ENCODE results near the gene LRRTM4. TPM values are rescaled to one million over a fixed set of nuclear protein-coding genes. Genes with fewer than 3 reads are reported as not detected.
"Not testable (repeated sequence)": the region's sequence is repeated elsewhere in the genome, so short reads cannot be mapped to it uniquely, and the experiment has no call there.

LRRTM4 gene
- total RNA-seq, 2 donors from 2014 or later = 7.0 to 21.1 TPM

DNA sequence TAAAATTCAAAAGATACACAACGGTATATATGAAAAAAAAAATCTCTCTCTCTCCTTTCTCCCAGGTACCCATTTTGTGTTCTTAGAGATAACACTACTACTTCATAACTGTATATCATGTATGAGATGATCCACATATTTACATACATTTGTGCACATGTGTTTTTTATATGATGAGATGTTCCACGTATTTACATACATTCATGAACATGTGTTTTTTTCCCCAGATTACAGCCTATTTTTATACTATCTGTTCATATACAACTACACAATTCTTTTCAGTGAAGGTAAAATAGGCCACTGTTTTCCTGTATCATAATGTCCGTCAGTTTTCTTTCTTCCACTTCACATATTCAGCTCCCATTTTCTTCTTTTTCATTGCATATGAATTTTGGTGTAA, 808.9 kb downstream of the LRRTM4 start:
- Histone ChIP-seq H3K27ac (ENCODE audit: low read depth, low read length) (no peak overlapping the region), H3K4me1 (ENCODE audit: control insufficient read depth, insufficient read depth, low read length) (no peaks in the 10 kb centered on the region), H3K27me3 (ENCODE audit: control insufficient read depth, insufficient read depth, low read length, poor library complexity, severe bottlenecking) (no peaks in the 10 kb centered on the region), H3K9ac (ENCODE audit: extremely low read depth, low read length, poor library complexity, severe bottlenecking) (no peak overlapping the region), H3K36me3 (ENCODE audit: control insufficient read depth, insufficient read depth, low read length) (no peaks in the 10 kb centered on the region), H3K4me3 (ENCODE audit: low read length) (no peak overlapping the region), H3K9me3 (ENCODE audit: control insufficient read depth, low read length) (no peaks in the 10 kb centered on the region)
- Mint-ChIP-seq H3K27ac (no peak overlapping the region), H3K4me3 (no peak overlapping the region), H3K9me3 (peaks cover 5% of the 10 kb centered on the region), H3K36me3 (ENCODE audit: low read depth) (peaks cover 3% of the 10 kb centered on the region), H3K27me3 (ENCODE audit: insufficient read depth) (no peaks in the 10 kb centered on the region), H3K4me1 (peaks cover 4% of the 10 kb centered on the region)
- TF ChIP-seq, protein P1, sequence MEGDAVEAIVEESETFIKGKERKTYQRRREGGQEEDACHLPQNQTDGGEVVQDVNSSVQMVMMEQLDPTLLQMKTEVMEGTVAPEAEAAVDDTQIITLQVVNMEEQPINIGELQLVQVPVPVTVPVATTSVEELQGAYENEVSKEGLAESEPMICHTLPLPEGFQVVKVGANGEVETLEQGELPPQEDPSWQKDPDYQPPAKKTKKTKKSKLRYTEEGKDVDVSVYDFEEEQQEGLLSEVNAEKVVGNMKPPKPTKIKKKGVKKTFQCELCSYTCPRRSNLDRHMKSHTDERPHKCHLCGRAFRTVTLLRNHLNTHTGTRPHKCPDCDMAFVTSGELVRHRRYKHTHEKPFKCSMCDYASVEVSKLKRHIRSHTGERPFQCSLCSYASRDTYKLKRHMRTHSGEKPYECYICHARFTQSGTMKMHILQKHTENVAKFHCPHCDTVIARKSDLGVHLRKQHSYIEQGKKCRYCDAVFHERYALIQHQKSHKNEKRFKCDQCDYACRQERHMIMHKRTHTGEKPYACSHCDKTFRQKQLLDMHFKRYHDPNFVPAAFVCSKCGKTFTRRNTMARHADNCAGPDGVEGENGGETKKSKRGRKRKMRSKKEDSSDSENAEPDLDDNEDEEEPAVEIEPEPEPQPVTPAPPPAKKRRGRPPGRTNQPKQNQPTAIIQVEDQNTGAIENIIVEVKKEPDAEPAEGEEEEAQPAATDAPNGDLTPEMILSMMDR (conservative IDR thresholded peaks at IDR 0.05) = no peak
- 100% methylated on average over 1 to 3 of the region's 3 CpGs for WGBS, 2 experiments (ENCODE audit: insufficient coverage in 1 of 2, insufficient read length in 1 of 2)
- DNase-seq = no peak

DNA sequence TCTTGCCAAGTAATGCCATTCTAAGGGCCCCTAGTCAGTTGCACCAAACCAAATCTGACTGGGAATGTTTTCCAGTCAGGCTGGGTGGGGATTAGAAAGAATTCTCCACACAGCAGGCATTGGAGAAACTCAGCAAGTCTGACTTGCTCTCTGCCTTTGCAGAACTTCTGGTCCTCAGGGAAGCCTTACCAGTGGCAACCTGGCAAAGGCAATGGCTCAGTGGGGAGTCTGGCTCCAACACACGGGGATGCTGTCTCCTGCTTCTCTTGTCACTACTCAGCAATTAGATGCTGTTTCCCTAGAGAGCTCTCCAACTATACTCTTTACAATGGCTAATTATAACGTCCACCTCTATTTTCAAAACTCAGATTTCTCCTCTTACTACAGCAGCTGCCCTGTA, 810.7 kb downstream of the LRRTM4 start:
- Mint-ChIP-seq H3K27me3 (ENCODE audit: insufficient read depth) (no peaks in the 10 kb centered on the region), H3K9me3 (peaks cover 6% of the 10 kb centered on the region), H3K4me1 (peaks cover 4% of the 10 kb centered on the region), H3K4me3 (no peak overlapping the region), H3K36me3 (ENCODE audit: low read depth) (peaks cover 4% of the 10 kb centered on the region), H3K27ac (no peak overlapping the region)
- DNase-seq = peak; percentile 77
- no peaks in the 10 kb centered on the region for H3K4me1 ChIP-seq (ENCODE audit: control insufficient read depth, insufficient read depth, low read length)
- WGBS, 2 experiments (ENCODE audit: insufficient coverage in 1 of 2, insufficient read length in 1 of 2) = 13 to 56% methylated on average over 1 to 2 of the region's 2 CpGs
- H3K9ac ChIP-seq (ENCODE audit: extremely low read depth, low read length, poor library complexity, severe bottlenecking) = no peak overlapping the region
- TF ChIP-seq, protein P1 (conservative IDR thresholded peaks at IDR 0.05) = no peak
- no peaks in the 10 kb centered on the region for H3K27me3 ChIP-seq (ENCODE audit: control insufficient read depth, insufficient read depth, low read length, poor library complexity, severe bottlenecking)
- no peak overlapping the region for H3K27ac ChIP-seq (ENCODE audit: low read depth, low read length)
- H3K4me3 ChIP-seq (ENCODE audit: low read length) = no peak overlapping the region
- no peaks in the 10 kb centered on the region for H3K36me3 ChIP-seq (ENCODE audit: control insufficient read depth, insufficient read depth, low read length)
- H3K9me3 ChIP-seq (ENCODE audit: control insufficient read depth, low read length) = no peaks in the 10 kb centered on the region

DNA sequence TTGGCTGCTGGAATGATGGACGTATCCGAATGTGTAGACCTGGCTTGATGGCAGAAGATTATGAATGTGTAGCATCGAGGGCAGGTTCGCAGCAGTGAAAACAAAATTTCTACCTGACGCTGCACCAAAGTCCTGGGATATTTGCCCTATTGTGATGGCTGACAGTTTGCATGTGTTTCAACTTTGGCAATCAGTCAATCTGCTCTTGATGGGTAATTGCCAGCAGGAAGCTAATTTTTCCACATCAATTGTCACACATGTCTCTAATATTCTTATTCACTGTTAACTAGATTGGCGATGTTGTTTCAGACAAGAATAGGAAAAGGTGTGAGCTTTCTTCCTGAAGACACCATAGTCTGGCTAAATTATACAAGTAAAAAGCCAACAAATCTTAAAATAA, 821.3 kb downstream of the LRRTM4 start:
- no peaks in the 10 kb centered on the region for H3K9me3 ChIP-seq (ENCODE audit: control insufficient read depth, low read length)
- H3K9ac ChIP-seq (ENCODE audit: extremely low read depth, low read length, poor library complexity, severe bottlenecking) = no peak overlapping the region
- WGBS, 2 experiments (ENCODE audit: insufficient coverage in 1 of 2, insufficient read length in 1 of 2) = 93 to 97% methylated on average over 5 to 6 of the region's 6 CpGs
- H3K4me1 ChIP-seq (ENCODE audit: control insufficient read depth, insufficient read depth, low read length) = no peaks in the 10 kb centered on the region
- Mint-ChIP-seq H3K4me1 (no peaks in the 10 kb centered on the region), H3K36me3 (ENCODE audit: low read depth) (peaks cover 5% of the 10 kb centered on the region), H3K27me3 (ENCODE audit: insufficient read depth) (no peaks in the 10 kb centered on the region), H3K9me3 (peaks cover 2% of the 10 kb centered on the region), H3K4me3 (no peak overlapping the region), H3K27ac (no peak overlapping the region)
- TF ChIP-seq, protein P1 (conservative IDR thresholded peaks at IDR 0.05) = no peak
- no peak for DNase-seq
- H3K27ac ChIP-seq (ENCODE audit: low read depth, low read length) = no peak overlapping the region
- no peaks in the 10 kb centered on the region for H3K27me3 ChIP-seq (ENCODE audit: control insufficient read depth, insufficient read depth, low read length, poor library complexity, severe bottlenecking)
- H3K36me3 ChIP-seq (ENCODE audit: control insufficient read depth, insufficient read depth, low read length) = no peaks in the 10 kb centered on the region
- no peak overlapping the region for H3K4me3 ChIP-seq (ENCODE audit: low read length)

DNA sequence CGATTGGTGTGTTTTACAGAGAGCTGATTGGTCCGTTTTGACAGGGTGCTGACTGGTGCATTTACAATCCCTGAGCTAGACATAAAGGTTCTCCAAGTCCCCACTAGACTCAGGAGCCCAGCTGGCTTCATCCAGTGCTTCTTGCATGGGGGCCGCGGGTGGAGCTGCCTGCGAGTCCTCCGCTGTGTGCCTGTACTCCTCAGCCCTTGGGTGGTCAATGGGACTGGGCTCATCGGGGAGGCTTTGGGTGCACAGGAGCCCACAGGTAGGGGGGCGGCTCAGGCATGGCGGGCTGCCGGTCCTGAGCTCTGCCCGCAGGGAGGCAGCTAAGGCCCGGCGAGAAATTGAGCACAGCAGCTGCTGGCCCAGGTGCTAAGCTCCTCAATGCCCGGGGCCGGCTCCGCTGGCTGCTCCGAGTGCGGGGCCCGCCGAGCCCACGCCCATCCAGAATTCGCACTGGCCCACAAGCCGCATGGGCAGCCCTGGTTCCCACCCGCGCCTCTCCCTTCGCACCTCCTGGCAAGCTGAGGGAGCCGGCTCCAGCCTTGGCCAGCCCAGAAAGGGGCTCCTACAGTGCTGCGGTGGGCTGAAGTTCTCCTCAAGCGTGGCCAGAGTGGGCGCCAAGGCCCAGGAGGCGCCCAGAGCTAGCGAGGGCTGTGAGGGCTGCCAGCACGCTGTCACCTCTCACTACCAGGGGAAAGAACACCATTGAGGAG, 824.0 kb downstream of the LRRTM4 start:
- not testable (repeated sequence) for H3K9me3 ChIP-seq (ENCODE audit: control insufficient read depth, low read length); H3K36me3 Mint-ChIP-seq (ENCODE audit: low read depth); H3K9ac ChIP-seq (ENCODE audit: extremely low read depth, low read length, poor library complexity, severe bottlenecking); H3K36me3 ChIP-seq (ENCODE audit: control insufficient read depth, insufficient read depth, low read length); H3K4me1 ChIP-seq (ENCODE audit: control insufficient read depth, insufficient read depth, low read length); H3K4me3 ChIP-seq (ENCODE audit: low read length); DNase-seq; H3K27me3 Mint-ChIP-seq (ENCODE audit: insufficient read depth); H3K27ac Mint-ChIP-seq; H3K4me3 Mint-ChIP-seq; H3K4me1 Mint-ChIP-seq; H3K27ac ChIP-seq (ENCODE audit: low read depth, low read length); H3K9me3 Mint-ChIP-seq; H3K27me3 ChIP-seq (ENCODE audit: control insufficient read depth, insufficient read depth, low read length, poor library complexity, severe bottlenecking)
- WGBS, 2 experiments (ENCODE audit: insufficient coverage in 1 of 2, insufficient read length in 1 of 2) = 95 to 98% methylated on average over 20 to 33 of the region's 33 CpGs

Data from endodermal cell (in vitro differentiated cells).